GM13976 (cell line): ENCODE data around the gene BTBD3.

Experiments
- DNase-seq: peaks from one replicate; pipeline ENCODE4 v3.0.0; 2012; ENCODE audit warnings: low spot score
- CTCF ChIP-seq: IDR thresholded peaks from 2 replicates; pipeline ENCODE4 v1.5.1; 2012; ENCODE audit warnings: borderline replicate concordance, mild to moderate bottlenecking; ENCODE audit not compliant: insufficient read depth; ENCODE audit errors: extremely low read depth, missing control alignments, control extremely low read depth
- in situ Hi-C: fragments of 300-500 bp; cut with MboI; formaldehyde crosslinking; loops from one replicate; pipeline ENCODE4 v1.12.0; 2022; ENCODE audit warnings: low sequenced_read_pairs, mixed read lengths, inconsistent platforms; ENCODE audit not compliant: unreplicated experiment

The BTBD3 gene

GRCh38 chr20:11952639-11953038 lies 34.9 kb downstream of the BTBD3 start:
- in situ Hi-C loops, result no loop called here
- DNase-seq, result no peak
- no peak for TF ChIP-seq CTCF

GRCh38 chr20:11957911-11958310 lies 40.2 kb downstream of the BTBD3 start:
- in situ Hi-C loops, result no loop called here
- DNase-seq, result no peak
- no peak for TF ChIP-seq CTCF

GRCh38 chr20:11958855-11959254 lies 41.2 kb downstream of the BTBD3 start:
- in situ Hi-C loops, result no loop called here
- no peak for TF ChIP-seq CTCF

GRCh38 chr20:11965602-11966001 lies 47.9 kb downstream of the BTBD3 start:
- in situ Hi-C loops, result no loop called here
- DNase-seq, result no peak
- TF ChIP-seq CTCF, result no peak

More at GRCh38 chr20:11958855-11959254, 41.2 kb downstream of the BTBD3 start:
- DNase-seq, result no peak

GRCh38 chr20:11966186-11966585 lies 48.5 kb downstream of the BTBD3 start:
- in situ Hi-C loops, result no loop called here
- no peak for DNase-seq
- TF ChIP-seq CTCF, result no peak

GRCh38 chr20:11970243-11970836 lies 52.6 kb downstream of the BTBD3 start:
- DNase-seq, result no peak
- no peak for TF ChIP-seq CTCF
- in situ Hi-C loops, result no loop called here

GRCh38 chr20:11972478-11972877 lies 54.8 kb downstream of the BTBD3 start:
- TF ChIP-seq CTCF, result no peak
- no peak for DNase-seq
- in situ Hi-C loops, result no loop called here
